Ecto neural progenitor cell (in vitro differentiated cells): ENCODE results near the gene NLRP6.
"Not testable (repeated sequence)": the region's sequence is repeated elsewhere in the genome, so short reads cannot be mapped to it uniquely, and the experiment has no call there.

ENCODE experiments used
- DNase-seq: peaks from one replicate; pipeline ENCODE4 v3.0.0-alpha.2; 2018; ENCODE audit warnings: low spot score

NLRP6 gene

DNA sequence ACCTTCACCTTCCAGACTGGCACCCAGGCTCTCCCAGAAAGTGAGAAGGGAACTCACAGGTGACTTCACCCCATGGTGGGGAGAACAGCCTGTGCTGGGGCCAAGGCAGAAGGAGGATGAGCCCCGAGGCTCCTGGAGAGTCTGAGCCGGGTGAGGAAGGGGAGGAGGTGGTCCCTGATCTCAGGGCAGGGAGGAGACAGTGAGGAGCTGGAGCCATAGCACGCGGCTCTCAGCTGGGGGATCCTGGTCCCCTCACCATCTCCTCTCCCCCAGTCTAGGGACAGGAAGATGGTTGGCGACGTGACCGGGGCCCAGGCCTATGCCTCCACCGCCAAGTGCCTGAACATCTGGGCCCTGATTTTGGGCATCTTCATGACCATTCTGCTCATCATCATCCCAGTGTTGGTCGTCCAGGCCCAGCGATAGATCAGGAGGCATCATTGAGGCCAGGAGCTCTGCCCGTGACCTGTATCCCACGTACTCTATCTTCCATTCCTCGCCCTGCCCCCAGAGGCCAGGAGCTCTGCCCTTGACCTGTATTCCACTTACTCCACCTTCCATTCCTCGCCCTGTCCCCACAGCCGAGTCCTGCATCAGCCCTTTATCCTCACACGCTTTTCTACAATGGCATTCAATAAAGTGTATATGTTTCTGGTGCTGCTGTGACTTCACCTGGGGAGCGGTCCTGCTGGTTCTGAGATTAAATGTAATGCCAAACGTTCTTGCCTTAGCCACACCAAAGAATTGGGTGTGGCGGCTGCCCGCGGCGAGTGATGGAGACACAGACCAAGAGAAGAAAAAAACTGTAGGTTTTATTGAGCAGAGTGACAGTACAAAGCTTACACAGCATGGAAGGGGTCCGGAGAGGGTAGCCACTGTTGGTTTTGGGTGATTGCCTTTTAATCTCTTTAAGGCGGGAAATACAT, 30.8 kb downstream of the NLRP6 start:
- not testable (repeated sequence) for DNase-seq

DNA sequence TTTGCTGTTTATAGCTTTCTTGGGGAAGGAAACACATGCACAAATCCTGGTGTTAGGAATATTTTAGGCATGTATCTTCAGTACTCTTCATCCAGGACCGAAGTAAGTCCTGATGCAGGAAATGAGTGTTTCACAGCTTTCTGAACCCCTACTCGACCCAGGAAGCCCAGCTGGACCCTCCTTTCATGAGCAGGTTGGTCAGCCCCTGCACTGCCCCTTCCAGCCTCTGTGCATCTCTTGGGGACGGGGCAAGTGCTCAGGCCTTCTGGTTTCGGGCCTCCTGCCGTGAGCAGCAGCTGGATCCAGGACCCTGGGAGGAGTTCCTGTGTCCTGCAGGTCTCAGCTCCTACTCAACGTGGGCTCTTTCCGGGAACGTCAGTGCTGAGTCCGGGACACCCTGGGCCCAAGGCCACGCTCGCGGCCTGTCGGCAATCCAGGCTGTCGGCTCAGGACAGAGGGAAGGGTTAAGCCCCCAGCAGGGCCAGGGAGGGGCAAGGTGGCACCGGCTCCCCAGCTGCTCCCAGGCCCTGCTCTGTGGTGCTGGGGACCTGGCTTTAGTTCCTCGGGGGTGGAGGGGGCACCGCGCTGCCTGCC, 31.9 kb downstream of the NLRP6 start:
- DNase-seq, result not testable (repeated sequence)

DNA sequence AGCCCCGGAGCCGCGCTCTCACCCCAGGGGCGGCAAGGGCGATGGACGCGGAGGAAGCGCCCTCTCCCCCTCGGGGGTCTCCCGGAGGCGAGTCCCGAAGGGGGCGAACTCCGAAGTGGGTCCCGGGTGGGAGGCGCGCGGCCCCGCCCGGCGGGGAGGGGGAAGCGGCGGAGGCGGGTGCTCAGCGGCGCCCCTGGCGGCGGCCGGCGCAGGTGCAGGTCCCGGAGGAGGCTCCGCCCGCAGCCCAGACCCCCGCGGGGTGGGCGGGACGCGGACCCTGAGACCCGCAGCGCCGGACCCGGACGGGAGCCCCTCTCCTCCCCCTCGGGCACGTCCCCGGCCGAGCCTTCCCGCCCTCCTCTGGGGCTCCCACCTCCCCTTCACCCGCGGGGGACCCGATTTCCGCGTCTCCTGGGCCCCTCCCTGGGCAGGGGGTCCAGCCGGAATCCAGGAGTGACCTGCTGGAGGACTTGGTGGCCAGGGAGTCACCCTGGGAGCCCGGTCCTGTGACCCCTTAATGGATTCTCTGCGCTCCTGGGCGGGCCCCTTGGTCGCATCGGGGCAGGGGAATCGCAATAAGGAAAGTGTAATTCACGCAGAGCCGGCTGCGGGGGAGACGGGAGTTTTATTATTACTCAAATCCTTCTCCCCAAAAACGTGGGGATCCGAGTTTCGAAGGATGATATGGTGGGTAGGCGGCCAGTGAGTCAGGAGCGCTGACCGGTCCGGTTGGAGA, 33.0 kb downstream of the NLRP6 start:
- DNase-seq, result not testable (repeated sequence)

DNA sequence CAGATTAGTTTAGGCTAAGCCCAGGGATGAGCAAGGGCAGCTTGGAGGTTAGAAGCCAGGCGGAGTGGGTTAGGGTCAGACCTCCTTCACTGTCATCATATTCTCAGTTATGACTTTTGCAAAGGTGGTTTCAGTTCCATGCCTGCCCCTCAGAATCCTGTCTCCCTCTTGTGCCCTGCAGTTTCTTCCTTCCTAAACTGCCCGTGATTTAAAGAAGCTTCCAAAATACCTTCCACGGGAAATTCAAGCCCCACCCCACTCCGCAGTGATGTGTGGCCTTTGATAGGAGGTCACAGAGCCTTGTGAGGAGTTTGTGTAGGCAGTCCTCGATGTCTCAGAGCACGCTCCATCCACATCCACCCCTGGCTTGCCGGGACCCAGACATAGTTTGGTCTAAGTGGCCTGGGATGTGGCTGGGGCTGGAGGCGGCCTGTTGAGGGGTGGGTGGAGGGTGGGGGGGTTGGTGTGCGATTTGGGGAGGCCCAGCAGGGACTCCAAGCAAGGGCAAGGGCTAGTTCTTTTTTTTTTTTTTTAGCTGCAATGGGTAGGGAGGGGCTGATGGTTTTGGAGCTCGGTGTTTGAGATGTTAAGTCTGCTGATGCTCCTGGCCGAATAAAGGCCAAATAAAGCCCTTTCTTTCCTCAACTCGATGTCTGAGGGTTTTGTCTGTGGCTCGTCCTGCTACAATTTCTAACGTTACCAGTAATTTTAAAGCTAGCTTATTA, 34.0 kb downstream of the NLRP6 start:
- no peak for DNase-seq

DNA sequence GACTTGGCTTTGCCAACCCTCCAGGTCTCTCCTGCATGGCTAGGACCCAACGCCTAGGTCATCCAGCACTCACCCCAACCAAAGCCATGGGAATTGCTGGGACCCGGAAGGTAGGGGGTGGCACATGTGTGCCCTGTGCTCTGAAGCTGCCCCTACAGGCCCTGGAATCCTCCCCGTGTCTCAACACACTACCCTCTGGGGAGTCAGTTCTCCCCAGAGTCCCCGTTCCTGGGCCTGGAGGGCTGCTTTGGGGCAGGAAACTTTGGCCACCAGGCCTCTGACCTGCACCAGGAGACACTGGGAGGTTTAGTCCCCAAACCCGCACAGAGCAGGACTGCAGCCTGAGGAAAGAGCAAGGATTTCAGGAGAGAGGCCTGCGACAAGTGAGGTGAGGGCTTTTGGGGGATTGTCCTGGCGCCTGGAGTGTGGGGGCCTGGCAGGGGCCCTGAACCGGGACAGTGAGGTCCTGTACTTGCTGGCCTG, 35.1 kb downstream of the NLRP6 start:
- DNase-seq, result no peak

DNA sequence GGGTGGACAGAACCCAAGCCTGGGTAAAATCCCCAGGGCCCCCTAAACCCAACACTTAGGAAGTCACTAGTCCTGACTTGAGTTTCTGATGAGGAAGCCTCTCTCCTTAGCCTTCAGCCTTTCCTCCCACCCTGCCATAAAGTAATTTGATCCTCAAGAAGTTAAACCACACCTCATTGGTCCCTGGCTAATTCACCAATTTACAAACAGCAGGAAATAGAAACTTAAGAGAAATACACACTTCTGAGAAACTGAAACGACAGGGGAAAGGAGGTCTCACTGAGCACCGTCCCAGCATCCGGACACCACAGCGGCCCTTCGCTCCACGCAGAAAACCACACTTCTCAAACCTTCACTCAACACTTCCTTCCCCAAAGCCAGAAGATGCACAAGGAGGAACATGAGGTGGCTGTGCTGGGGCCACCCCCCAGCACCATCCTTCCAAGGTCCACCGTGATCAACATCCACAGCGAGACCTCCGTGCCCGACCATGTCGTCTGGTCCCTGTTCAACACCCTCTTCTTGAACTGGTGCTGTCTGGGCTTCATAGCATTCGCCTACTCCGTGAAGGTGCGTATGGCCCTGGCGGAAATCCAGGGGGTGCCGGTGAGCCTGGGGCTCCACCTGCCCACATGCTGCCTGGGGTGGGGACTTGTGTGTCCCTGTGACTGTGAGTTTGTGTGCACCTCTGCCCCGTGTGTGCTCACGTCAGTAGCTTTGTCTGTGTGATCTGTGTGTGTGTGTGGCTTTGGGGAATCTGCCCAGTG, 35.8 kb downstream of the NLRP6 start, which contains the start of gene IFITM1:
IFITM1 (plus strand) TSS at position 254 of the 767 bp plus-strand sequence; CDS start at position 385, 131 bp downstream.
- DNase-seq, result no peak

DNA sequence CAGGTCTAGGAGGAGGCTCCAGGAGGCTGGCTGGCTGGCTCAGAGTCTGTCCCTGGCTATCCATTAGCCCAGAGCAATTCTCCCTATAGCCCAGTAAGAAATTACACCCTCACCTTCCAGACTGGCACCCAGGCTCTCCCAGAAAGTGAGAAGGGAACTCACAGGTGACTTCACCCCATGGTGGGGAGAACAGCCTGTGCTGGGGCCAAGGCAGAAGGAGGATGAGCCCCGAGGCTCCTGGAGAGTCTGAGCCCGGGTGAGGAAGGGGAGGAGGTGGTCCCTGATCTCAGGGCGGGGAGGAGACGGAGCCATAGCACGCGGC, 36.3 kb downstream of the NLRP6 start:
- DNase-seq, result not testable (repeated sequence)

DNA sequence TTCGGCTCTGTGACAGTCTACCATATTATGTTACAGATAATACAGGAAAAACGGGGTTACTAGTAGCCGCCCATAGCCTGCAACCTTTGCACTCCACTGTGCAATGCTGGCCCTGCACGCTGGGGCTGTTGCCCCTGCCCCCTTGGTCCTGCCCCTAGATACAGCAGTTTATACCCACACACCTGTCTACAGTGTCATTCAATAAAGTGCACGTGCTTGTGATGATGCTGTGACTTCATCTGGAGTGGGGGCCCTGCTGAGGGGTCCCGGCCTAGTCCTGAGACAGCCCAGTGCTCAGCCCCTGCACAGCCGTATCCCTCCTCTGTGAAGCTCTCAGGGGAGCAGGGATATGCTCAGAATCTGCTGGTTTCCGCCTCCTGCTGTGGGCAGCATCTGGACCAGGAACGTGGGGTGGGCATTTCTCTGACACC, 36.9 kb downstream of the NLRP6 start:
- no peak for DNase-seq

DNA sequence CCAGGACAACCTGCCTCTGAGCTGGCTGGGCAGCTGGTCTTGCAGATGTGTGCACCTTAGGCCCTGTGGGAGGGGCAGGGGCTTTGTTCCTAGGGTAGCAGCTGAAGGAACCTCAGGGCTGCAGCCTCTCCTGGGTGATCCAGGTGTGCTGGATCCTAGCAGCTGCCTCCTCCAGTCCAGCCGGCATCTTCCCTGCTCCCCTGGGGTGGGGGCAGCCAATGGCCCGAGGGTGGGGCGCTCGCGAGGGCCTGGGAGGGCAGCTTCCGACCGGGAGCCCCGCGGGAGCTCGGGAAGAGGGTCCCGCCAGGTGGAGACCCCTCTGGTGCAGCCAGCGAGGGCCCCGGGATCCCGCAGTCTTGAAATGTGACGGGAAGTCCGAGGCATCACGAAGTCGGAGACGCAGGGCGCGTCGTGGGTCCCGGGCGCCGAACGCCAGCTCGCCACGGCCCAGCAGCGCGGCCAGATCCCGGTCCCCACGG, 37.3 kb downstream of the NLRP6 start:
- no peak for DNase-seq

DNA sequence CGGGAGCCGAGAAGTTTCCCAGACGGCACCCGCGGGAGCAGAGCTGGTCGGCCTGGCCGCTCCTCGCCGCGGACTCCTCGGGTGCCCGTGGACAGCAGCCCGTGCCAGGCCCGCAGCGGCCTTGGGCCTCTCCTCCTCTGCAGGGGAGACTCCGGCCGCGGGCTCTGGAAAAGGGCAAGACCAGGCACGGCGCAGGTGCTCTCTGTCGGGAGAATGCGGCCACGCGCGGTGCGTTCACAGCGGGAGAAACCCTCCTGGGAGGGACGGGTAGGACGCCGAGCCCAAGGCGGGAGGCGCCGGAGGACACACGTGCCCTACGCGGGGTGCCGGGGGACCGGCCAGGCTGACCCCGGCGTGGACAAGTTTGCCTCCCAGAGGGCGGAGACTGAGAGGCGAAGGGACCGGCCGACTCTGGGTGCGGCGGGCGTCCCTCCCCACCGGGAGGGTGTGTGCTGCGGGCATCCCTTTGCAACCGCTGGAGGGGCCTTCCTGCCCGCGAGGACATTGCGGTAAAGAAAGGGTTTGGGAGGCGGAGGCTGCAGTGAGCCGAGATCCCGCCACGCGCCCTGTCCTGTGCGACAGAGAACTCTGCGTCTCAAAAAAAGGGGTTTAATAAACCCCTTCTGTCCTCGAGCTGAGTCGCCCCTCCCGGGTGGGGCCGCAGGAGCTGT, 38.0 kb downstream of the NLRP6 start:
- DNase-seq, result no peak

DNA sequence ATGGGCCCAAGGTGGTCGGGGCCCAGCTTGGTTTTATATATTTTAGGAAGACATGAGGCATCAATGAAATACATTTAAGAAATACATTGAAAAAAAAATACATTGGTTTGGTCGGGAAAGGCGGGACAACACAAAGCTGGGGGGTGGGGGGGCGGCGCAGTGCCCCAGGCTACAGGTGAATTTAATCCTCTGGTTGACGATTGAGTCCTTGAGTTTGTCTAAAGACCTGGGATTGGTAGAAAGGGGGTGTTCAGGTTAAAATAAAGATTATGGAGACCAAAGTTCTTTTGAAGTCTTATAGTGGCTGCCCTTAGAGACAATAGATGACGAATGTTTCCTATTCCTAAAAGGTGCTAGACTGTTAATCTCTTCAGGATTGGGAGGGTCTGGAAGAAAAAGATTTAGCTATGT, 38.7 kb downstream of the NLRP6 start:
- DNase-seq, result no peak

DNA sequence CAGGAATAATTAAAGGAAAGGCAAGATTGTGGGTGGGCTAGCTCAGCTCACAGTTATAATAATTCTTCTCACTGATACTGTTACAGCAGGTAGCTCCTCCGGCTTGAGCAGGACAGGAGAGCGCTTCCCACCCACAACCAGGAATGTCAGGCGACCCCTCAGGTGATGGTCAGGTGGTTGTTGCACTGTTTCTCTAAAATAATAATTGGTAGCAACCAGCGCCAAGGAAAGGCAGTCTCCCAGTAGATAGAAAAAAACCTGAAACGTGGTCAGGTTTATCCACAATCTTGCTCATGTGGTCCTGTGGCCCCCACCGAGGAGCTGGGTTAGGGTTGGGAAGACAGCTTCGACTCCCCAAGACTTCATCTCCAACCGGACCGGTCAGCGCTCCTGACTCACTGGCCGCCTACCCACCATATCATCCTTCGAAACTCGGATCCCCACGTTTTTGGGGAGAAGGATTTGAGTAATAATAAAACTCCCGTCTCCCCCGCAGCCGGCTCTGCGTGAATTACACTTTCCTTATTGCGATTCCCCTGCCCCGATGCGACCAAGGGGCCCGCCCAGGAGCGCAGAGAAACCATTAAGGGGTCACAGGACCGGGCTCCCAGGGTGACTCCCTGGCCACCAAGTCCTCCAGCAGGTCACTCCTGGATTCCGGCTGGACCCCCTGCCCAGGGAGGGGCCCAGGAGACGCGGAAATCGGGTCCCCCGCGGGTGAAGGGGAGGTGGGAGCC, 39.6 kb downstream of the NLRP6 start:
- not testable (repeated sequence) for DNase-seq

DNA sequence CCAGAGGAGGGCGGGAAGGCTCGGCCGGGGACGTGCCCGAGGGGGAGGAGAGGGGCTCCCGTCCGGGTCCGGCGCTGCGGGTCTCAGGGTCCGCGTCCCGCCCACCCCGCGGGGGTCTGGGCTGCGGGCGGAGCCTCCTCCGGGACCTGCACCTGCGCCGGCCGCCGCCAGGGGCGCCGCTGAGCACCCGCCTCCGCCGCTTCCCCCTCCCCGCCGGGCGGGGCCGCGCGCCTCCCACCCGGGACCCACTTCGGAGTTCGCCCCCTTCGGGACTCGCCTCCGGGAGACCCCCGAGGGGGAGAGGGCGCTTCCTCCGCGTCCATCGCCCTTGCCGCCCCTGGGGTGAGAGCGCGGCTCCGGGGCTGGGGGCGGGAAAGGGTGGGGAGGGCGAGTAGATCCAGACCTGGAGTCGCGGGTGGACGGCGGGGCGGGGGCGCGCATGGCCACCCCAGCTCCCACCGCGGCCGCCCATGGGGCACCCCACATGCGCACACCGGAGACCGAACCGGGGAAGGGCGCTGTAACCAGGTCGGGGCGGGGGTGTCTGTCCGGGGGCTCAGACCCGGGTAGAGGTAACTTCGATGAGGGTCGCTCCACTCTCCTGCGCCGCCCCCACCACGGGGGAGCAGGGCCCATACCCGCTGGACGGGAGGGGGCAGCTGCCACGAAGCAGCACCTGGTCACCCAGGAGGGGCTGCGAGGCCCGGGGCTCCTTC, 40.4 kb downstream of the NLRP6 start:
- DNase-seq, result not testable (repeated sequence)

DNA sequence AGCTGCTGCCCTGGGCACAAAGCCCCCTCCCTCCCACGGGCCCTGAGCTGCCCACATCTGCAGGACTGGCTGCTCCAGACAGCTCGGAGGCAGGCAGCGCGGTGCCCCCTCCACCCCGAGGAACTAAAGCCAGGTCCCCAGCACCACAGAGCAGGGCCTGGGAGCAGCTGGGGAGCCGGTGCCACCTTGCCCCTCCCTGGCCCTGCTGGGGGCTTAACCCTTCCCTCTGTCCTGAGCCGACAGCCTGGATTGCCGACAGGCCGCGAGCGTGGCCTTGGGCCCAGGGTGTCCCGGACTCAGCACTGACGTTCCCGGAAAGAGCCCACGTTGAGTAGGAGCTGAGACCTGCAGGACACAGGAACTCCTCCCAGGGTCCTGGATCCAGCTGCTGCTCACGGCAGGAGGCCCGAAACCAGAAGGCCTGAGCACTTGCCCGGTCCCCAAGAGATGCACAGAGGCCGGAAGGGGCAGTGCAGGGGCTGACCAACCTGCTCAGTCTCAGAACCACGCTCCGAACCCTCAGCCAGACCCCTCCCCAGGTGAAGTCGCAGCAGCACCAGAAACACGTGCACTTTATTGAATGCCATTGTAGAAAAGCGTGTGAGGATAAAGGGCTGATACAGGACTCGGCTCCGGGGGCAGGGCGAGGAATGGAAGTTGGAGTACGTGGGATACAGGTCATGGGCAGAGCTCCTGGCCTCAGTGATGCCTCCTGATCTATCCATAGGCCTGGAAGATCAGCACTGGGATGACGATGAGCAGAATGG, 41.1 kb downstream of the NLRP6 start:
- DNase-seq, result not testable (repeated sequence)

DNA sequence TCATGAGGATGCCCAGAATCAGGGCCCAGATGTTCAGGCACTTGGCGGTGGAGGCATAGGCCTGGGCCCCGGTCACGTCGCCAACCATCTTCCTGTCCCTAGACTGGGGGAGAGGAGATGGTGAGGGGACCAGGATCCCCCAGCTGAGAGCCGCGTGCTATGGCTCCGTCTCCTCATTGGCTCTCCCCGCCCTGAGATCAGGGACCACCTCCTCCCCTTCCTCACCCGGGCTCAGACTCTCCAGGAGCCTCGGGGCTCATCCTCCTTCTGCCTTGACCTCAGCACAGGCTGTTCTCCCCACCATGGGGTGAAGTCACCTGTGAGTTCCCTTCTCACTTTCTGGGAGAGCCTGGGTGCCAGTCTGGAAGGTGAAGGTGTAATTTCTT, 41.7 kb downstream of the NLRP6 start:
- not testable (repeated sequence) for DNase-seq

DNA sequence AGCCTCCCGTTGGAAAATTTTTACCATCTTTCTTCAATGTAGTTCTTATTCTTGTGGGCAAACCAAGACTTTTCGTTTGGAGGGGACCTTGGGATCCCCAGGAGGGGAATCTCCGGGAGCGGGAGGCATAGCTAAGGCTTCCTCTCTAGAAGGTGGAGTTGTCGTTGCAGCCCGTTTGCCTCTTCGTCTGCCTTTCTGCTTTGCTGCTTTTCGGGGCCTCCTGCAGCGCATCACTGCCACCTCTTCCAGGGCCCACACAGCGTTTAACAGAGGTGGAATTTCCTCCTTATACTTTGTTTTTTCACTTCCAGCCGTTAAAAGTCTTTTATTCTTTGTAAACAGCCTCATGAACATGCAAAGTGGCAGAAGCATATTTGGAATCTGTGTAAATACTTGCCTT, 45.9 kb downstream of the NLRP6 start:
- no peak for DNase-seq

DNA sequence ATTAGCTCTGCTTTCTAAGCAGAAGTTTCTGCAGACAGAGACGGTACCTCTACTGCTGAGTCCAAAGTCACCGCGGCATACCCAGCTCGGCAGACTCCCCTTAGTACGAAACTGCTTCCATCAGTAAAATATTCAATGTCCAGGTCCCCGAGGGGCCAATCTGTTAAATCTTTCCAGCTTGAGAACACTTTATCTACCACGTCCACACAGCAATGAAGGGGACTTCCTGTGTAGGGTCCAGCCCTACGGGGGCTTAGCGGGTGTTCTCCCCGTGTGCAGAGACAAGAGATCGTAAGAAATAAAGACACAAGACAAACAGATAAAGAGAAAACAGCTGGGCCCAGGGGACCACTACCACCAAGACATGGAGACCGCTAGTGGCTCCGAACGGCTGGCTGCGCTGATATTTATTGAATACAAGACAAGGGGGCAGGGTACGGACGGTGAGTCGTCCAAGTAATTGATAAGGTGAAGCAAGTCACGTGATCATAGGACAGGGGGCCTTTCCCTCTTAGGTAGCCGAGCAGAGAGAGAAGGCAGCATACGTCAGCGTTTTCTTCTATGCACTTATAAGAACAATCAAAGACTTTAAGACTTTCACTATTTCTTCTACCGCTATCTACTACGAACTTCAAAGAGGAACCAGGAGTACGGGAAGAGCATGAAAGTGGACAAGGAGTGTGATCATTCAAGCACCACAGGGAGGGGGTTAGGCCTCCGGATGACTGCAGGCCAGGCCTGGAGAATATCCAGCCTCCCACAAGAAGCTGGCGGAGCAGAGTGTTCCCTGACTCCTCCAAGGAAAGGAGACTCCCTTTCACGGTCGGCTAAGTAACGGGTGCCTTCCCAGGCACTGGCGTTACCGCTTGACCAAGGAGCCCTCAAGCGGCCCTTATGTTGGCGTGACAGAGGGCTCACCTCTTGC, 46.6 kb downstream of the NLRP6 start:
- DNase-seq, result not testable (repeated sequence)
